Stimulated activated CD4-positive, alpha-beta T cell treated with anti-CD3 and anti-CD28 coated beads, TNF-alpha, amount 100 ng/mL, for 4 hours (primary cell): ENCODE data around the gene RABAC1.
"Not testable (repeated sequence)": the region's sequence is repeated elsewhere in the genome, so short reads cannot be mapped to it uniquely, and the experiment has no call there.

Source experiments
- DNase-seq, 3 experiments: peaks; one replicate each; pipeline ENCODE4 v3.0.0-alpha.2; 2020; ENCODE audit warnings: low read depth in 3 of 3

RABAC1 gene

GRCh38 chr19:41915776-41916414, 43.2 kb downstream of the RABAC1 start:
- no peak for DNase-seq

GRCh38 chr19:41915021-41915775, 43.9 kb downstream of the RABAC1 start:
- no peak for DNase-seq

GRCh38 chr19:41914424-41914834, 44.7 kb downstream of the RABAC1 start:
- DNase-seq: not testable (repeated sequence)

GRCh38 chr19:41913538-41914423, 45.3 kb downstream of the RABAC1 start:
- no peak for DNase-seq

- DNase-seq: no peak
These were observed 46.1 kb downstream of the RABAC1 start for GRCh38 chr19:41912899-41913537.

- DNase-seq: no peak
These were observed 47.0 kb downstream of the RABAC1 start for GRCh38 chr19:41911889-41912731.

- no peak for DNase-seq
These were observed 47.9 kb downstream of the RABAC1 start for GRCh38 chr19:41910992-41911888.

- DNase-seq: no peak
These were observed 48.7 kb downstream of the RABAC1 start for GRCh38 chr19:41910240-41910991.

- no peak for DNase-seq
These were observed 49.4 kb downstream of the RABAC1 start for GRCh38 chr19:41909706-41910105.

- no peak for DNase-seq
These were observed 50.2 kb downstream of the RABAC1 start for GRCh38 chr19:41908724-41909464.

- no peak for DNase-seq
These were observed 51.0 kb downstream of the RABAC1 start for GRCh38 chr19:41907994-41908615.

- no peak for DNase-seq
These were observed 52.0 kb downstream of the RABAC1 start for GRCh38 chr19:41906916-41907680.
